Measurements from ENCODE around the gene RFNG. TPM values are rescaled to one million over a fixed set of nuclear protein-coding genes. Genes with fewer than 3 reads are reported as not detected.

RFNG gene
- total RNA-seq, 2 donors from 2014 or later, result 30.6 to 32.1 TPM

DNA sequence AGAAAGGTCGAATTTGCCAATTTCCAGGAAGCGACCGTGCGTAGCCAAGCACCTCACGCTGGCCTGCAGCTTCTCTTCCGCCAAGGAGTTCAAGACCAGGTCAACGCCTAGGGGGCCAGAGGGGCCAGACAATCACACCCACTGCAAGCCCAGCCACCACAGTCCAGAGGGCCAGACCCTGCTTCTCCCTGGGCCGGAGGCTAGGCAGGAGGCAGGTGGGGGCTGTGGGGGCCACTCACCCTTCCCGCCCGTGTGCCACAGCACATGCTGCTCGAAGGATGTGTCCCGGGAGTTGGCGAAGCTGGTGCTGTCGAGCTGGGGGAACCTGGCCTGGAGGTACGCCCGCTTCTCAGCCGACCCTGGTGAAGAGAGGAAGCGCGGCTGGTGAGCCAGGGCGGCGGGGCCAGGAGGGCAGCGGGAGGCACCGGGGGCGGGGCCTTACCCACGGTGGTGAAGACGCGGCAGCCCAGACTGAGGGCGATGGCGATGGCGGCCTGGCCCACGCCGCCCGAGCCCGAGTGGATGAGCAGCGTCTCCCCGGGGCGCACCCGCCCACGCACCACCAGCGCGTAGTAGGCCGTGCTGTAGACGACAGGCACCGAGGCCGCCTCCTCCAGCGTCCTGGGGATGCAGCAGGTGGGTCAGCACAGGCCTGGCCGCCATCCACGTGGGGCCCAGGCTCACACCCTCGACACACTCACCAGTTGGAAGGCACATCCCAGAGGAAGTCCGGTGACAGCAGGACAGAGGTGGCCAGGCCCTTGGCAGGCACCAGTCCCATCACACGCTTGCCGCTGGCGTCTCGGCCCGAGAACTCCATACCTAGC, 32.1 kb upstream of the RFNG start:
- Histone ChIP-seq H3K27me3 (no peaks in the 10 kb centered on the region), H3K27ac (no peak overlapping the region), H3K9me3 (no peaks in the 10 kb centered on the region), H3K36me3 (peaks cover 60% of the 10 kb centered on the region), H3K4me3 (no peak overlapping the region), H3K4me1 (no peaks in the 10 kb centered on the region), H3K9ac (ENCODE audit: low read depth in 2 of 2, low read length in 2 of 2) (no peak overlapping the region)
- TF ChIP-seq, protein P1, sequence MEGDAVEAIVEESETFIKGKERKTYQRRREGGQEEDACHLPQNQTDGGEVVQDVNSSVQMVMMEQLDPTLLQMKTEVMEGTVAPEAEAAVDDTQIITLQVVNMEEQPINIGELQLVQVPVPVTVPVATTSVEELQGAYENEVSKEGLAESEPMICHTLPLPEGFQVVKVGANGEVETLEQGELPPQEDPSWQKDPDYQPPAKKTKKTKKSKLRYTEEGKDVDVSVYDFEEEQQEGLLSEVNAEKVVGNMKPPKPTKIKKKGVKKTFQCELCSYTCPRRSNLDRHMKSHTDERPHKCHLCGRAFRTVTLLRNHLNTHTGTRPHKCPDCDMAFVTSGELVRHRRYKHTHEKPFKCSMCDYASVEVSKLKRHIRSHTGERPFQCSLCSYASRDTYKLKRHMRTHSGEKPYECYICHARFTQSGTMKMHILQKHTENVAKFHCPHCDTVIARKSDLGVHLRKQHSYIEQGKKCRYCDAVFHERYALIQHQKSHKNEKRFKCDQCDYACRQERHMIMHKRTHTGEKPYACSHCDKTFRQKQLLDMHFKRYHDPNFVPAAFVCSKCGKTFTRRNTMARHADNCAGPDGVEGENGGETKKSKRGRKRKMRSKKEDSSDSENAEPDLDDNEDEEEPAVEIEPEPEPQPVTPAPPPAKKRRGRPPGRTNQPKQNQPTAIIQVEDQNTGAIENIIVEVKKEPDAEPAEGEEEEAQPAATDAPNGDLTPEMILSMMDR (IDR thresholded peaks at IDR 0.05), result no peak
- no peak for DNase-seq
- intact Hi-C loops (cut with DNase I), result no loop called here

DNA sequence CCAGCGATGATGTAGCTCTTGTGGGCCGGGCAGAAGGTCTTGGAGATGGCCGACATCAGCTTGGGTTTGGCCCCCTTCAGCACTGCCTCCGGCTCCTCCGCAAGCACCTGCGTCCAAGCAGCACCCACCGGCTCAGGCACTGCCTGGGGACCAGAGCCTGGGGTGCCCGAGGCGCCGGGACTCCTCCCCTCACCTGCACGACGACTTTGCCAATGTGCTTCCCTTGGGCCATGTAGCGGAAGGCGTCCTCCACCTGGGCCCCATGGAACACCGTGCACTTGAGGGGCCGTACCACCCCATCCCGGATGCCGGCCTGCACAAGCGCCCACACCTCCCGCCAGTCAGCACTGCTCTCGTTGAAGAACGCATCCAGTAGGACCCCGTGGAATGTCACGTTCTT, 31.4 kb upstream of the RFNG start:
- Histone ChIP-seq H3K9ac (ENCODE audit: low read depth in 2 of 2, low read length in 2 of 2) (no peak overlapping the region), H3K4me3 (no peak overlapping the region), H3K36me3 (peaks cover 53% of the 10 kb centered on the region), H3K4me1 (no peaks in the 10 kb centered on the region), H3K9me3 (no peaks in the 10 kb centered on the region), H3K27ac (no peak overlapping the region), H3K27me3 (no peaks in the 10 kb centered on the region)
- TF ChIP-seq, protein P1 (IDR thresholded peaks at IDR 0.05), result no peak
- no peak for DNase-seq
- intact Hi-C loops (cut with DNase I), result no loop called here

DNA sequence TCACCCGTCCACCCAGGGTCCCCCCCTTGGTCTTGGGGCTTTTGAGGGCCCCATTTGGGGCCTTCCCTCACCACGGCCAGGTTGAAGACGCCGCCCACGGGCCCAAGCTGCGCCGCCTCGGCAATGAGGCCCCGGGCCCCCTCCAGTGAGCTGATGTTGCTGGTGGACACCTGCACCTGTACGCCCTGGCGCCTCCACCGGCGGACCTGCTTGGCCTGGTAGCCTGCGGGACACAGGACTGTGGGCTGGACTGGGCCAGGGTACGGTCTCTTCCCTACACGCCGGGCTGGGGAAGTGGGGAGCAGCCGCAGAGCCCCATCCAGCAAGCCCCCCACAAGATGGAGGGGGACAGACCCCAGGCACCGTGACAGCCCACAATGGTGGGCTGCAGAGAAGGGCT, 30.8 kb upstream of the RFNG start:
- H3K4me1 ChIP-seq, result no peaks in the 10 kb centered on the region
- intact Hi-C loops (cut with DNase I), result no loop called here
- no peak overlapping the region for H3K27ac ChIP-seq
- peaks cover 47% of the 10 kb centered on the region for H3K36me3 ChIP-seq
- no peak for DNase-seq
- H3K4me3 ChIP-seq, result no peak overlapping the region
- H3K9me3 ChIP-seq, result no peaks in the 10 kb centered on the region
- TF ChIP-seq, protein P1 (IDR thresholded peaks at IDR 0.05), result no peak
- H3K9ac ChIP-seq (ENCODE audit: low read depth in 2 of 2, low read length in 2 of 2), result no peak overlapping the region
- no peaks in the 10 kb centered on the region for H3K27me3 ChIP-seq

DNA sequence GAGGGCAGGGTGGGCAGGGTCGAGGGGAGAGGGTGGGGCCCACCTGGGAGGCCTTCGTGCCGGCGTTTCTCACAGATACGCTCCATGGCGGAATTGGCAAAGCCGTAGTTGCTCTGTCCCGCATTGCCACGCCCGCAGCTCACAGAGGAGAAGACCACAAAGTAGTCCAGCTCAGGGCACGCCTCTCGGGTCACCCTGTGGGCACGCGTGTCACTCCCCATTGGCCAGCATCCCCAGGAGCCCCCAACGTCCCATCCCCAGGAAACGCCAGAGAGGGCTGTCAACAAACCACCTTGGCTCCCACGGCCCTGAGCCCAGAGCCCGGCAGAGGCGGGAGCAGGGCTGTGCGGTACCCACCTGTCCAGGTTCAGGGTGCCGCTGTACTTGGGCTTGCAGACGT, 30.4 kb upstream of the RFNG start:
- TF ChIP-seq, protein P1 (IDR thresholded peaks at IDR 0.05), result no peak
- Histone ChIP-seq H3K4me3 (no peak overlapping the region), H3K27ac (no peak overlapping the region), H3K4me1 (no peaks in the 10 kb centered on the region), H3K36me3 (peaks cover 43% of the 10 kb centered on the region), H3K9me3 (no peaks in the 10 kb centered on the region), H3K9ac (ENCODE audit: low read depth in 2 of 2, low read length in 2 of 2) (no peak overlapping the region), H3K27me3 (no peaks in the 10 kb centered on the region)
- DNase-seq, result no peak
- intact Hi-C loops (cut with DNase I), result no loop called here

DNA sequence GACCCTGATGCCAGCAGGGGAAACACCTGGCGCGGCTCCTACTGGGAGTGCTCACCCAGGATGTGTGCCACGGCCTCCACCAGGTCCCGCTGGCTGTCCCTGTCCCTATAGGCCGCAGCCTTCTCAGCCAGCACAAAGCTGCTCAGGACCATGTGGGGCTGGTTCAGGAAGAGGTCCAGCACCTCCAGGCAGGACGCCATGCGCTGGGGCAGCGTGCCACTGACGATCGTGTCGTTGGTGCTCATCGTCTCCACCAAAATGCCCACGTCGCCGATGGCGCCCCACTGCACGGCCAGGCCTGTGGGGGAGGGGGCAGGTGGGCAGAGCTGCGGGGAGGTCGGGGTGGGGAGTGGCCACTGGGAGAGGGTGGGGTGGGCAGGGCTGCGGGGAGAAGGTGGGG, 29.9 kb upstream of the RFNG start:
- no peak for DNase-seq
- TF ChIP-seq, protein P1 (IDR thresholded peaks at IDR 0.05), result no peak
- intact Hi-C loops (cut with DNase I), result no loop called here

More for the DNA sequence above, 29.9 kb upstream of the RFNG start:
- no peaks in the 10 kb centered on the region for H3K9me3 ChIP-seq
- H3K9ac ChIP-seq (ENCODE audit: low read depth in 2 of 2, low read length in 2 of 2), result no peak overlapping the region
- peaks cover 38% of the 10 kb centered on the region for H3K36me3 ChIP-seq
- no peak overlapping the region for H3K27ac ChIP-seq
- no peak overlapping the region for H3K4me3 ChIP-seq
- no peaks in the 10 kb centered on the region for H3K27me3 ChIP-seq
- no peaks in the 10 kb centered on the region for H3K4me1 ChIP-seq

Measured in colonic mucosa (tissue), 4 donors.